Liver (tissue), 9 donors: ENCODE results near the gene HSPA4L. TPM values are rescaled to one million over a fixed set of nuclear protein-coding genes. Genes with fewer than 3 reads are reported as not detected.

Source experiments
- DNase-seq: peaks from one replicate; pipeline ENCODE4 v3.0.0-alpha.2; 2017; ENCODE audit warnings: low spot score
- H3K27ac ChIP-seq, 2 donors: one replicate each; pipeline ENCODE4 v1.7.0; 2013; ENCODE audit warnings: inconsistent platforms in 2 of 2, low read length in 2 of 2, control low read depth in 1 of 2, low read depth in 1 of 2, mild to moderate bottlenecking in 1 of 2
- H3K27me3 ChIP-seq, 4 donors: one replicate each; pipeline versions ENCODE4 v1.6.1 to v1.7.0; 2013; ENCODE audit warnings: low read length in 3 of 4, inconsistent platforms in 1 of 4, mild to moderate bottlenecking in 1 of 4, moderate library complexity in 1 of 4; ENCODE audit not compliant: control insufficient read depth in 4 of 4, insufficient read depth in 4 of 4
- H3K36me3 ChIP-seq, 4 donors: one replicate each; pipeline versions ENCODE4 v1.6.1 to v1.7.0; 2013; ENCODE audit warnings: low read length in 3 of 4, mild to moderate bottlenecking in 3 of 4, low read depth in 1 of 4, moderate library complexity in 1 of 4; ENCODE audit not compliant: control insufficient read depth in 4 of 4, insufficient read depth in 3 of 4
- H3K4me1 ChIP-seq, 4 donors: one replicate each; pipeline versions ENCODE4 v1.6.1 to v1.7.0; 2013; ENCODE audit warnings: low read length in 3 of 4, mild to moderate bottlenecking in 3 of 4, moderate library complexity in 1 of 4; ENCODE audit not compliant: control insufficient read depth in 4 of 4, insufficient read depth in 4 of 4
- H3K4me3 ChIP-seq, 3 donors: one replicate each; pipeline versions ENCODE4 v1.6.1 to v1.7.0; 2013; ENCODE audit warnings: low read length in 3 of 3, control low read depth in 1 of 3, low read depth in 1 of 3, mild to moderate bottlenecking in 1 of 3
- H3K9ac ChIP-seq, 2 donors: one replicate each; pipeline ENCODE4 v1.7.0; 2013; ENCODE audit warnings: low read length in 2 of 2, mild to moderate bottlenecking in 2 of 2, moderate library complexity in 2 of 2, control low read depth in 1 of 2, low read depth in 1 of 2
- H3K9me3 ChIP-seq, 4 donors: one replicate each; pipeline versions ENCODE4 v1.6.1 to v1.7.0; 2013; ENCODE audit warnings: low read length in 3 of 4; ENCODE audit not compliant: control insufficient read depth in 4 of 4
- EGR1 ChIP-seq, 2 donors: IDR thresholded peaks; 2 replicates each; pipeline ENCODE4 v1.6.1; 2016 to 2018; ENCODE audit warnings: antibody characterized with exemption in 2 of 2, low read depth in 2 of 2
- FOXA1 ChIP-seq: IDR thresholded peaks from 2 replicates; pipeline ENCODE4 v1.6.1; 2016; ENCODE audit warnings: antibody characterized with exemption
- FOXA2 ChIP-seq: IDR thresholded peaks from 2 replicates; pipeline ENCODE4 v1.6.1; 2016; ENCODE audit warnings: antibody characterized with exemption
- GABPA ChIP-seq, 2 donors: IDR thresholded peaks in 1 of 2; conservative IDR thresholded peaks in 1 of 2; 2 replicates each; pipeline ENCODE4 v1.6.1; 2016; ENCODE audit warnings: antibody characterized with exemption in 2 of 2, mild to moderate bottlenecking in 1 of 2, moderate library complexity in 1 of 2
- HNF4A ChIP-seq, 2 donors: conservative IDR thresholded peaks; 2 replicates each; pipeline ENCODE4 v1.6.1; 2016; ENCODE audit warnings: antibody characterized with exemption in 2 of 2, mild to moderate bottlenecking in 2 of 2
- HNF4G ChIP-seq: IDR thresholded peaks from 2 replicates; pipeline ENCODE4 v1.6.1; 2016; ENCODE audit warnings: antibody characterized with exemption
- JUND ChIP-seq, 2 donors: IDR thresholded peaks; 2 replicates each; pipeline ENCODE4 v1.6.1; 2016; ENCODE audit warnings: antibody characterized with exemption in 2 of 2
- NR2F2 ChIP-seq: IDR thresholded peaks from 2 replicates; pipeline ENCODE4 v1.6.1; 2016; ENCODE audit warnings: antibody characterized with exemption
- RAD21 ChIP-seq, 2 donors: IDR thresholded peaks; 2 replicates each; pipeline ENCODE4 v1.6.1; 2016; ENCODE audit warnings: antibody characterized with exemption in 2 of 2, mild to moderate bottlenecking in 2 of 2
- RXRA ChIP-seq, 2 donors: IDR thresholded peaks; 2 replicates each; pipeline ENCODE4 v1.6.1; 2017 to 2018; ENCODE audit warnings: antibody characterized with exemption in 2 of 2, mild to moderate bottlenecking in 1 of 2
- SP1 ChIP-seq: IDR thresholded peaks from 2 replicates; pipeline ENCODE4 v1.6.1; 2018; ENCODE audit warnings: antibody characterized with exemption, mild to moderate bottlenecking
- TAF1 ChIP-seq: conservative IDR thresholded peaks from 2 replicates; pipeline ENCODE4 v1.6.1; 2016; ENCODE audit warnings: antibody characterized with exemption, mild to moderate bottlenecking
- YY1 ChIP-seq: IDR thresholded peaks from 2 replicates; pipeline ENCODE4 v1.6.1; 2016; ENCODE audit warnings: antibody characterized with exemption, mild to moderate bottlenecking
- WGBS: extraction: QIAGEN DNeasy Blood & Tissue Kit; methylation state at CpG from one replicate; pipeline ENCODE4 v1.1.7; 2013; 5-methylcytosine and 5-hydroxymethylcytosine counted together
- polyA plus RNA-seq, 2 donors: library from polyadenylated mRNA; stranded (reverse) in 1 of 2; unstranded in 1 of 2; fragments of 200-250 nt in 1 of 2; fragments of >200 nt in 1 of 2; fragmentation: Nextera tagmentation in 1 of 2; extraction: Ambion mirVana in 1 of 2; gene quantifications; one replicate each; pipeline versions ENCODE4 v1.2.1 to v1.2.3, GENCODE V29; 2013 to 2015
- total RNA-seq, 2 donors: library from RNA; depleted of rRNA; stranded (reverse); fragments of >200 nt; gene quantifications; one replicate each; pipeline ENCODE4 v1.2.3, GENCODE V29; 2014
- TF ChIP-seq, protein P1 (sequence below): IDR thresholded peaks from 2 replicates; pipeline ENCODE4 v1.6.1; 2016; ENCODE audit warnings: antibody characterized with exemption
- TF ChIP-seq, protein P2 (sequence below): fragments of 150-350 bp; IDR thresholded peaks from 2 replicates; pipeline ENCODE4 v1.5.1; 2017; ENCODE audit warnings: improper control_type of control experiment, low read depth, low read length; ENCODE audit not compliant: missing input control
- TF ChIP-seq, protein P3 (sequence below): IDR thresholded peaks from 2 replicates; pipeline ENCODE4 v1.6.1; 2016; ENCODE audit warnings: antibody characterized with exemption
- TF ChIP-seq, protein P4 (sequence below): IDR thresholded peaks from 2 replicates; pipeline ENCODE4 v1.6.1; 2016; ENCODE audit warnings: antibody characterized with exemption
- TF ChIP-seq, protein P5 (sequence below): IDR thresholded peaks from 2 replicates; pipeline ENCODE4 v1.6.1; 2016; ENCODE audit warnings: antibody characterized with exemption, mild to moderate bottlenecking
- donor health status: healthy.
- donor health status: healthy.
- donor health status: healthy.
- donor health status: healthy.
- donor health status: healthy.

HSPA4L gene
- total and polyA plus RNA-seq, 4 donors = 1.6 to 5.3 (median 2.8) TPM

DNA sequence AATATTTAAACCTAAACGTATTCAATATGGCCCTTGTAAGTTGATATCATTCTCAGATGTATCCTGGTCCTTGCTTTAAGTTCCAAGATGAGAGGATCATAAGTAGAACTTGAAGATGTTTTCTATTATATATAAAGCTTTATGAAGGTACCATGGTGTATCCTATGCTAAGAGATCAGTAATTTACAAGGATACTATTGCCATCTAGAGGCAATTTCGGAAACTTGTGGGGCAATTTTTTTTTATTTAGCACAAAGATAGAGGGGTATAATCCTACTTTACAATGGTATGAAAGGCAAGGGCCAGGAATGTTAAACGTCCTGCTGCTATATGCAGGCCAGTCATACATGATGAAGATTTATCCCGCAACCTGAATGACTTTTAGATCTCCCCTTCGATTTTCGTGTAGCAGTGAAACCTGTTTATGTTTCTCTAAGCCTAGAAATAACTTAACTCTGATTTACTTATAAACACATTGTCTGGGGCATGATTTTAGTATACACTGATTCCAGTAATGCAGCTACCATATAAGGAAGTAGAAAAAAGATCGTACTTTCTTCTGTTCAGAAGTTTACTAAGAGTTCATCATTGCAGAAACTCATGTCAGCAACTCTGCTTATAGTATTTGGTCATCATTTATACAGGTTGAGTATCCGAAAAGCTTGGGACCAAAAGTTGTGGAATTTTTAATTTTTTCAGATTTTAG is 49.3 kb upstream of the HSPA4L start:
- TF ChIP-seq, protein P1, sequence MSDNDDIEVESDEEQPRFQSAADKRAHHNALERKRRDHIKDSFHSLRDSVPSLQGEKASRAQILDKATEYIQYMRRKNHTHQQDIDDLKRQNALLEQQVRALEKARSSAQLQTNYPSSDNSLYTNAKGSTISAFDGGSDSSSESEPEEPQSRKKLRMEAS = no peak
- TF ChIP-seq FOXA1 (no peak), TAF1 (no peak), NR2F2 (no peak), RAD21 (IDR thresholded peaks at IDR 0.05) (peak; percentile 83)
- TF ChIP-seq, protein P2, sequence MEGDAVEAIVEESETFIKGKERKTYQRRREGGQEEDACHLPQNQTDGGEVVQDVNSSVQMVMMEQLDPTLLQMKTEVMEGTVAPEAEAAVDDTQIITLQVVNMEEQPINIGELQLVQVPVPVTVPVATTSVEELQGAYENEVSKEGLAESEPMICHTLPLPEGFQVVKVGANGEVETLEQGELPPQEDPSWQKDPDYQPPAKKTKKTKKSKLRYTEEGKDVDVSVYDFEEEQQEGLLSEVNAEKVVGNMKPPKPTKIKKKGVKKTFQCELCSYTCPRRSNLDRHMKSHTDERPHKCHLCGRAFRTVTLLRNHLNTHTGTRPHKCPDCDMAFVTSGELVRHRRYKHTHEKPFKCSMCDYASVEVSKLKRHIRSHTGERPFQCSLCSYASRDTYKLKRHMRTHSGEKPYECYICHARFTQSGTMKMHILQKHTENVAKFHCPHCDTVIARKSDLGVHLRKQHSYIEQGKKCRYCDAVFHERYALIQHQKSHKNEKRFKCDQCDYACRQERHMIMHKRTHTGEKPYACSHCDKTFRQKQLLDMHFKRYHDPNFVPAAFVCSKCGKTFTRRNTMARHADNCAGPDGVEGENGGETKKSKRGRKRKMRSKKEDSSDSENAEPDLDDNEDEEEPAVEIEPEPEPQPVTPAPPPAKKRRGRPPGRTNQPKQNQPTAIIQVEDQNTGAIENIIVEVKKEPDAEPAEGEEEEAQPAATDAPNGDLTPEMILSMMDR = peak; percentile 65
- Histone ChIP-seq H3K9me3 (no peaks in the 10 kb centered on the region), H3K4me1 (no peaks in the 10 kb centered on the region), H3K36me3 (no peaks in the 10 kb centered on the region), H3K9ac (no peak overlapping the region), H3K27ac (no peak overlapping the region), H3K27me3 (peaks cover 0 to 6% (median 0%) of the 10 kb centered on the region in 4 donors), H3K4me3 (no peak overlapping the region)
- WGBS = 15% methylated on average over 8 of the region's 8 CpGs
- DNase-seq = no peak

DNA sequence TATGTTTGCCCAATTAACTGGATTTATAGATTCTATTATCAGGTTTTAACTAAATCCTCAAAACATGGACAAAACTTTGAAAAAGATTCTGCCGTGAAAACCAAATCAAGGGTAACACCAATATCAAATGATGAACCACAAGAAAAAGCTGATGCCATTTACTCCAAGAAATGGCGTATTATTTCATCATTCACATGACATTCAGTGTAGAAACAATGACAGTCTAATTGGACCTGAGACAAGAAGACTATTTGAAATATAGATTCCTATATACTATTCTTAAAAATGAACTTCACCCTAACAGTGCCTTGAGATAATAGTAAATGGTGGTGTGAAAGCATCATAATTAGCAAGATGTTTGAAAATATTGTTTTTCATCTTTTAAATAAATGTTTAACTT is 47.1 kb upstream of the HSPA4L start:
- no peaks in the 10 kb centered on the region for H3K4me1 ChIP-seq
- H3K4me3 ChIP-seq = no peak overlapping the region
- peaks cover 0 to 6% (median 0%) of the 10 kb centered on the region in 4 donors for H3K27me3 ChIP-seq
- no peak overlapping the region for H3K27ac ChIP-seq
- WGBS = 77% methylated on average over 2 of the region's 2 CpGs
- no peak for TF ChIP-seq YY1
- no peak for TF ChIP-seq FOXA1
- TF ChIP-seq SP1 = no peak
- TF ChIP-seq, protein P3, sequence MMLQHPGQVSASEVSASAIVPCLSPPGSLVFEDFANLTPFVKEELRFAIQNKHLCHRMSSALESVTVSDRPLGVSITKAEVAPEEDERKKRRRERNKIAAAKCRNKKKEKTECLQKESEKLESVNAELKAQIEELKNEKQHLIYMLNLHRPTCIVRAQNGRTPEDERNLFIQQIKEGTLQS = no peak
- TF ChIP-seq, protein P1 = no peak
- TF ChIP-seq, protein P4, sequence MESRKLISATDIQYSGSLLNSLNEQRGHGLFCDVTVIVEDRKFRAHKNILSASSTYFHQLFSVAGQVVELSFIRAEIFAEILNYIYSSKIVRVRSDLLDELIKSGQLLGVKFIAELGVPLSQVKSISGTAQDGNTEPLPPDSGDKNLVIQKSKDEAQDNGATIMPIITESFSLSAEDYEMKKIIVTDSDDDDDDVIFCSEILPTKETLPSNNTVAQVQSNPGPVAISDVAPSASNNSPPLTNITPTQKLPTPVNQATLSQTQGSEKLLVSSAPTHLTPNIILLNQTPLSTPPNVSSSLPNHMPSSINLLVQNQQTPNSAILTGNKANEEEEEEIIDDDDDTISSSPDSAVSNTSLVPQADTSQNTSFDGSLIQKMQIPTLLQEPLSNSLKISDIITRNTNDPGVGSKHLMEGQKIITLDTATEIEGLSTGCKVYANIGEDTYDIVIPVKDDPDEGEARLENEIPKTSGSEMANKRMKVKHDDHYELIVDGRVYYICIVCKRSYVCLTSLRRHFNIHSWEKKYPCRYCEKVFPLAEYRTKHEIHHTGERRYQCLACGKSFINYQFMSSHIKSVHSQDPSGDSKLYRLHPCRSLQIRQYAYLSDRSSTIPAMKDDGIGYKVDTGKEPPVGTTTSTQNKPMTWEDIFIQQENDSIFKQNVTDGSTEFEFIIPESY = no peak
- no peak for TF ChIP-seq EGR1 (IDR thresholded peaks at IDR 0.05; ENCODE audit: low read depth in 2 of 2)
- no peak for TF ChIP-seq HNF4G
- TF ChIP-seq TAF1 = no peak
- TF ChIP-seq HNF4A (conservative IDR thresholded peaks at IDR 0.05) = no peak
- TF ChIP-seq, protein P2 = no peak
- no peak for TF ChIP-seq GABPA (IDR thresholded peaks at IDR 0.05 in 1 of 2, conservative IDR thresholded peaks at IDR 0.05 in 1 of 2)
- TF ChIP-seq JUND (IDR thresholded peaks at IDR 0.05) = no peak
- TF ChIP-seq RXRA (IDR thresholded peaks at IDR 0.05) = no peak
- TF ChIP-seq FOXA2 = no peak
- TF ChIP-seq, protein P5, sequence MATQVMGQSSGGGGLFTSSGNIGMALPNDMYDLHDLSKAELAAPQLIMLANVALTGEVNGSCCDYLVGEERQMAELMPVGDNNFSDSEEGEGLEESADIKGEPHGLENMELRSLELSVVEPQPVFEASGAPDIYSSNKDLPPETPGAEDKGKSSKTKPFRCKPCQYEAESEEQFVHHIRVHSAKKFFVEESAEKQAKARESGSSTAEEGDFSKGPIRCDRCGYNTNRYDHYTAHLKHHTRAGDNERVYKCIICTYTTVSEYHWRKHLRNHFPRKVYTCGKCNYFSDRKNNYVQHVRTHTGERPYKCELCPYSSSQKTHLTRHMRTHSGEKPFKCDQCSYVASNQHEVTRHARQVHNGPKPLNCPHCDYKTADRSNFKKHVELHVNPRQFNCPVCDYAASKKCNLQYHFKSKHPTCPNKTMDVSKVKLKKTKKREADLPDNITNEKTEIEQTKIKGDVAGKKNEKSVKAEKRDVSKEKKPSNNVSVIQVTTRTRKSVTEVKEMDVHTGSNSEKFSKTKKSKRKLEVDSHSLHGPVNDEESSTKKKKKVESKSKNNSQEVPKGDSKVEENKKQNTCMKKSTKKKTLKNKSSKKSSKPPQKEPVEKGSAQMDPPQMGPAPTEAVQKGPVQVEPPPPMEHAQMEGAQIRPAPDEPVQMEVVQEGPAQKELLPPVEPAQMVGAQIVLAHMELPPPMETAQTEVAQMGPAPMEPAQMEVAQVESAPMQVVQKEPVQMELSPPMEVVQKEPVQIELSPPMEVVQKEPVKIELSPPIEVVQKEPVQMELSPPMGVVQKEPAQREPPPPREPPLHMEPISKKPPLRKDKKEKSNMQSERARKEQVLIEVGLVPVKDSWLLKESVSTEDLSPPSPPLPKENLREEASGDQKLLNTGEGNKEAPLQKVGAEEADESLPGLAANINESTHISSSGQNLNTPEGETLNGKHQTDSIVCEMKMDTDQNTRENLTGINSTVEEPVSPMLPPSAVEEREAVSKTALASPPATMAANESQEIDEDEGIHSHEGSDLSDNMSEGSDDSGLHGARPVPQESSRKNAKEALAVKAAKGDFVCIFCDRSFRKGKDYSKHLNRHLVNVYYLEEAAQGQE = no peak
- TF ChIP-seq RAD21 (IDR thresholded peaks at IDR 0.05) = no peak
- DNase-seq = no peak
- no peak overlapping the region for H3K9ac ChIP-seq
- H3K9me3 ChIP-seq = no peaks in the 10 kb centered on the region
- no peaks in the 10 kb centered on the region for H3K36me3 ChIP-seq
